Left lung (tissue), 10 donors: Measurements from ENCODE around the gene EPHB6. TPM values are rescaled to one million over a fixed set of nuclear protein-coding genes. Genes with fewer than 3 reads are reported as not detected.

Experiments used
- ATAC-seq: fragments of 200-7000 bp; cut with Tn5 transposase; one replicate; pipeline ENCODE4 v1.9.1; 2020; ENCODE audit warnings: moderate library complexity
- DNase-seq, 4 donors: peaks; one replicate each; pipeline ENCODE4 v3.0.0-alpha.2; 2013 to 2020
- H3K27ac ChIP-seq, 2 donors: fragments of 200-600 bp; sonication (generic) in 1 of 2; one replicate each; pipeline versions ENCODE4 v1.5.0 to v1.8.0; 2020 to 2021
- H3K27me3 ChIP-seq, 2 donors: fragments of 200-600 bp; sonication (generic) in 1 of 2; one replicate each; pipeline versions ENCODE4 v1.5.0 to v1.8.0; 2020 to 2021
- H3K36me3 ChIP-seq, 2 donors: fragments of 200-600 bp; sonication (generic) in 1 of 2; one replicate each; pipeline versions ENCODE4 v1.5.0 to v1.8.0; 2020 to 2021
- H3K4me1 ChIP-seq, 2 donors: fragments of 200-600 bp; one replicate each; pipeline ENCODE4 v1.8.0; 2021
- H3K4me3 ChIP-seq, 2 donors: fragments of 200-600 bp; sonication (generic) in 1 of 2; one replicate each; pipeline versions ENCODE4 v1.5.0 to v1.8.0; 2020 to 2021; ENCODE audit warnings: mild to moderate bottlenecking in 1 of 2
- H3K9me3 ChIP-seq, 2 donors: fragments of 200-600 bp; sonication (generic) in 1 of 2; one replicate each; pipeline versions ENCODE4 v1.5.0 to v1.8.0; 2020 to 2021
- CTCF ChIP-seq, 2 donors: fragments of 200-600 bp; sonication (generic) in 1 of 2; IDR thresholded peaks; one replicate each; pipeline versions ENCODE4 v1.5.0 to v1.8.0; 2021; ENCODE audit warnings: antibody characterized with exemption in 2 of 2
- intact Hi-C, 2 donors: fragments of 100-400 bp; cut with DNase I; formaldehyde crosslinking; loops; one replicate each; pipeline versions ENCODE4 v1.11.2 to v1.14.2; 2022
- polyA plus RNA-seq, 6 donors: library from polyadenylated mRNA; unstranded; fragments of 120-200 nt; gene quantifications; one replicate each; pipeline ENCODE4 v1.2.1, GENCODE V29; 2013; ENCODE audit not compliant: insufficient read length in 6 of 6
- total RNA-seq, 2 donors: library from RNA; stranded (reverse); fragmentation: NEBNext Ultra II Directional; extraction: Animal tissue kit (Norgen Biotek cat#: 25700); gene quantifications; one replicate each; pipeline ENCODE4 v1.2.1, GENCODE V29; 2021
- donor health status: DM: no; HTN: yes; CAD: no.
- donor health status: DM: no; HTN: no; CAD: no.

The EPHB6 gene
- total and polyA plus RNA-seq, 8 donors, result 6.5 to 42.8 (median 27.6) TPM

GRCh38 chr7:142878315-142878714 lies 23.4 kb downstream of the EPHB6 start:
- H3K4me3 ChIP-seq, result no peak overlapping the region
- DNase-seq (no peak), ATAC-seq (no peak)
- intact Hi-C loops, result no loop called here
- no peaks in the 10 kb centered on the region for H3K36me3 ChIP-seq
- no peaks in the 10 kb centered on the region for H3K9me3 ChIP-seq
- no peak for TF ChIP-seq CTCF (IDR thresholded peaks at IDR 0.05)
- no peaks in the 10 kb centered on the region for H3K4me1 ChIP-seq
- H3K27me3 ChIP-seq, result peaks cover 0 to 24% of the 10 kb centered on the region in 2 donors
- H3K27ac ChIP-seq, result no peak overlapping the region

- ATAC-seq, result no peak
- no peak for DNase-seq
- Histone ChIP-seq H3K36me3 (no peaks in the 10 kb centered on the region), H3K4me1 (no peaks in the 10 kb centered on the region), H3K4me3 (no peak overlapping the region), H3K9me3 (no peaks in the 10 kb centered on the region), H3K27me3 (peaks cover 0 to 28% of the 10 kb centered on the region in 2 donors), H3K27ac (no peak overlapping the region)
- no peak for TF ChIP-seq CTCF (IDR thresholded peaks at IDR 0.05)
- intact Hi-C loops, result no loop called here
Observed at GRCh38 chr7:142879060-142879459, 24.2 kb downstream of the EPHB6 start.

- Histone ChIP-seq H3K4me1 (no peaks in the 10 kb centered on the region), H3K9me3 (no peaks in the 10 kb centered on the region), H3K36me3 (no peaks in the 10 kb centered on the region), H3K27ac (no peak overlapping the region), H3K27me3 (peaks cover 0 to 28% of the 10 kb centered on the region in 2 donors), H3K4me3 (no peak overlapping the region)
- DNase-seq (peak in 1 of 4 donors; percentile 31), ATAC-seq (peak; percentile 53)
- intact Hi-C loops, result no loop called here
- TF ChIP-seq CTCF (IDR thresholded peaks at IDR 0.05), result peak; percentile 66 to 71
Observed at GRCh38 chr7:142880876-142881505, 26.1 kb downstream of the EPHB6 start.

GRCh38 chr7:142881586-142882337 lies 26.9 kb downstream of the EPHB6 start:
- Histone ChIP-seq H3K36me3 (no peaks in the 10 kb centered on the region), H3K4me1 (no peaks in the 10 kb centered on the region), H3K27ac (no peak overlapping the region), H3K9me3 (no peaks in the 10 kb centered on the region), H3K4me3 (no peak overlapping the region), H3K27me3 (peaks cover 0 to 28% of the 10 kb centered on the region in 2 donors)
- no peak for TF ChIP-seq CTCF (IDR thresholded peaks at IDR 0.05)
- intact Hi-C loops, result no loop called here
- peak in 1 of 4 donors; percentile 11 for DNase-seq
- no peak for ATAC-seq

GRCh38 chr7:142882338-142882678 lies 27.4 kb downstream of the EPHB6 start:
- no peak for ATAC-seq
- Histone ChIP-seq H3K27me3 (peaks cover 0 to 28% of the 10 kb centered on the region in 2 donors), H3K4me1 (no peaks in the 10 kb centered on the region), H3K4me3 (no peak overlapping the region), H3K36me3 (no peaks in the 10 kb centered on the region), H3K27ac (no peak overlapping the region), H3K9me3 (no peaks in the 10 kb centered on the region)
- no peak for TF ChIP-seq CTCF (IDR thresholded peaks at IDR 0.05)
- no peak for DNase-seq
- intact Hi-C loops, result no loop called here
